Liver (tissue), 3 donors: ENCODE results near the gene FAM184B.

ENCODE experiments used
- ATF3 ChIP-seq: IDR thresholded peaks from 2 replicates; pipeline ENCODE4 v1.6.1; 2016; ENCODE audit warnings: antibody characterized with exemption
- CTCF ChIP-seq: fragments of 150-350 bp; IDR thresholded peaks from 2 replicates; pipeline ENCODE4 v1.5.1; 2017; ENCODE audit warnings: improper control_type of control experiment, low read depth, low read length; ENCODE audit not compliant: missing input control
- EGR1 ChIP-seq, 2 donors: IDR thresholded peaks; 2 replicates each; pipeline ENCODE4 v1.6.1; 2016 to 2018; ENCODE audit warnings: antibody characterized with exemption in 2 of 2, low read depth in 2 of 2
- FOXA1 ChIP-seq: IDR thresholded peaks from 2 replicates; pipeline ENCODE4 v1.6.1; 2016; ENCODE audit warnings: antibody characterized with exemption
- GABPA ChIP-seq, 2 donors: IDR thresholded peaks in 1 of 2; conservative IDR thresholded peaks in 1 of 2; 2 replicates each; pipeline ENCODE4 v1.6.1; 2016; ENCODE audit warnings: antibody characterized with exemption in 2 of 2, mild to moderate bottlenecking in 1 of 2, moderate library complexity in 1 of 2
- HNF4G ChIP-seq: IDR thresholded peaks from 2 replicates; pipeline ENCODE4 v1.6.1; 2016; ENCODE audit warnings: antibody characterized with exemption
- MAX ChIP-seq: IDR thresholded peaks from 2 replicates; pipeline ENCODE4 v1.6.1; 2016; ENCODE audit warnings: antibody characterized with exemption
- RAD21 ChIP-seq, 2 donors: IDR thresholded peaks; 2 replicates each; pipeline ENCODE4 v1.6.1; 2016; ENCODE audit warnings: antibody characterized with exemption in 2 of 2, mild to moderate bottlenecking in 2 of 2
- REST ChIP-seq: IDR thresholded peaks from 2 replicates; pipeline ENCODE4 v1.6.1; 2016; ENCODE audit warnings: antibody characterized with exemption, mild to moderate bottlenecking
- SP1 ChIP-seq: IDR thresholded peaks from 2 replicates; pipeline ENCODE4 v1.6.1; 2018; ENCODE audit warnings: antibody characterized with exemption, mild to moderate bottlenecking
- TAF1 ChIP-seq: conservative IDR thresholded peaks from 2 replicates; pipeline ENCODE4 v1.6.1; 2016; ENCODE audit warnings: antibody characterized with exemption, mild to moderate bottlenecking
- YY1 ChIP-seq: IDR thresholded peaks from 2 replicates; pipeline ENCODE4 v1.6.1; 2016; ENCODE audit warnings: antibody characterized with exemption, mild to moderate bottlenecking
- donor health status: healthy.
- donor health status: healthy.

GRCh38 chr4:17701138-17701839, 80.1 kb downstream of the FAM184B start:
- TF ChIP-seq CTCF = no peak
- TF ChIP-seq GABPA (IDR thresholded peaks at IDR 0.05 in 1 of 2, conservative IDR thresholded peaks at IDR 0.05 in 1 of 2) = no peak
- TF ChIP-seq TAF1 = no peak
- no peak for TF ChIP-seq MAX
- no peak for TF ChIP-seq SP1
- no peak for TF ChIP-seq REST
- TF ChIP-seq YY1 = no peak
- TF ChIP-seq RAD21 (IDR thresholded peaks at IDR 0.05) = no peak
- no peak for TF ChIP-seq EGR1 (IDR thresholded peaks at IDR 0.05; ENCODE audit: low read depth in 2 of 2)
- TF ChIP-seq ATF3 = no peak
- TF ChIP-seq FOXA1 = no peak
- TF ChIP-seq HNF4G = no peak
